Activated CD8-positive, alpha-beta T cell treated with anti-CD3 and anti-CD28 coated beads, Interleukin-2, amount 10 ng/mL, durations not matched to agents 7 days and 5 days (primary cell): ENCODE measurements around the gene MRPL55. TPM values are rescaled to one million over a fixed set of nuclear protein-coding genes. Genes with fewer than 3 reads are reported as not detected.
"Not testable (repeated sequence)": the region's sequence is repeated elsewhere in the genome, so short reads cannot be mapped to it uniquely, and the experiment has no call there.

Source experiments
- ATAC-seq: fragments of 150-1000 bp; cut with Tn5 transposase; one replicate; pipeline ENCODE4 v1.10.0; 2021; ENCODE audit warnings: moderate library complexity
- CTCF ChIA-PET: fragments of 350-600 bp; sonication (Branson Sonifier 250); formaldehyde crosslinking; loops from one replicate; lab custom pipeline; 2021; ENCODE audit warnings: antibody characterized with exemption; lab: Charles Lee
- POLR2A ChIA-PET: fragments of 350-600 bp; sonication (Branson Sonifier 250); formaldehyde crosslinking; loops from one replicate; lab custom pipeline; 2021; ENCODE audit warnings: antibody characterized with exemption; lab: Charles Lee
- DNase-seq: peaks from one replicate; pipeline ENCODE4 v3.0.0-alpha.2; 2020
- H3K27ac Mint-ChIP-seq: one replicate; pipeline ENCODE4 v1.8.0; 2021; ENCODE audit warnings: mild to moderate bottlenecking, mixed read lengths
- H3K27me3 Mint-ChIP-seq: one replicate; pipeline ENCODE4 v1.8.0; 2021; ENCODE audit warnings: low read depth, mixed read lengths
- H3K36me3 Mint-ChIP-seq: one replicate; pipeline ENCODE4 v1.8.0; 2021; ENCODE audit warnings: low read depth, mixed read lengths
- H3K4me1 Mint-ChIP-seq: one replicate; pipeline ENCODE4 v1.8.0; 2021; ENCODE audit warnings: low read depth, mixed read lengths
- H3K4me3 Mint-ChIP-seq: one replicate; pipeline ENCODE4 v1.8.0; 2021; ENCODE audit warnings: mild to moderate bottlenecking, mixed read lengths
- H3K9me3 Mint-ChIP-seq: one replicate; pipeline ENCODE4 v1.8.0; 2022; ENCODE audit warnings: mixed read lengths; ENCODE audit not compliant: insufficient read depth
- total RNA-seq, 2 experiments: library from RNA; stranded (reverse); gene quantifications; one replicate each; pipeline ENCODE4 v1.2.3, GENCODE V29; 2021

MRPL55 gene
- total RNA-seq, 2 experiments from 2014 or later, result 51.1 to 60.7 TPM

DNA sequence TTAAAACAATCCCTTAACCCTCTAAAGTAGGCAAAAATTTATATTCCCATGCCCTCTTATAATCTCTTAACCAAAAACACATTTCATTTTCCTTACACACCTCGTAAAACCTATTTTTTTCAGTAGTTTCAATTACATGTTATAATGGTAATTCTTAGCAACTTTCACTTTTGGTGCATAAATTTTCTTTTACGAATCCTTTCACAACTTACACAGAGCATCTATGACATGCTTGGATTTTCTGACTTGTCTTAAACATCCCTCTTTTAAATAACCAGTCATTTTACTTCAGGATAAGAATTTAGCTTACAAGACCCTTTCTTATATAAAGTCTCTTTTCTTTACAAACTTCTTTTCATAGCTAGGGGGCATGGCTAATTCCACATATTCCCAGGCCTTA lies 8.9 kb upstream of the MRPL55 start:
- Mint-ChIP-seq H3K27ac (no peak overlapping the region), H3K9me3 (peaks cover 20% of the 10 kb centered on the region), H3K4me1 (peaks cover 8% of the 10 kb centered on the region), H3K27me3 (peaks cover 4% of the 10 kb centered on the region), H3K4me3 (no peak overlapping the region), H3K36me3 (peaks cover 15% of the 10 kb centered on the region)
- no peak for DNase-seq
- POLR2A ChIA-PET, result interaction anchor here (1.6 kb wide), 1 partner anchor 9 kb away, joined by 4 read pairs; the partner anchor contains the start of gene MRPL55
- ATAC-seq, result no peak
- CTCF ChIA-PET, result interaction anchor here (1.4 to 1.8 kb wide), 2 partner anchors 9 to 13 kb away, joined by 4 to 5 read pairs; partner anchors contain the start of gene MRPL55

DNA sequence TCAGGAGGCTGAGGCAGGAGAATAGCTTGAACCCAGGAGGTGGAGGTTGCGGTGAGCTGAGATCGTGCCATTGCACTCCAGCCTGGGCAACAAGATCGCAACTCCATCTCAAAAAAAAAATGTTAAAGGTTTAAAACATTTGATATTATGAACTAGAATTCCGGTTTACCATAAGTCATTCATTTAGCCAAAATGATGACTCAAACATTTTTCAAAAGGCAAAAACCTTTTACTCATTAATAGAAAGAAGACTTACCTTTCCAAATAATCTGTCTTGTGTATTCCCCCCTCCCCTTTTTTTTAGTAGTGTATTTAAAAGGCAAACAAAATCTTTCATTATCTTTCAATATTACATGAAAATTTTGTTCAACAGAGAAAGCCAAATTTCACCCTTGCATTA lies 8.2 kb upstream of the MRPL55 start:
- Mint-ChIP-seq H3K36me3 (peaks cover 15% of the 10 kb centered on the region), H3K9me3 (peaks cover 20% of the 10 kb centered on the region), H3K4me3 (no peak overlapping the region), H3K27me3 (no peaks in the 10 kb centered on the region), H3K4me1 (peaks cover 8% of the 10 kb centered on the region), H3K27ac (no peak overlapping the region)
- ChIA-PET CTCF (no interaction called here), POLR2A (no interaction called here)
- ATAC-seq (no peak), DNase-seq (no peak)

DNA sequence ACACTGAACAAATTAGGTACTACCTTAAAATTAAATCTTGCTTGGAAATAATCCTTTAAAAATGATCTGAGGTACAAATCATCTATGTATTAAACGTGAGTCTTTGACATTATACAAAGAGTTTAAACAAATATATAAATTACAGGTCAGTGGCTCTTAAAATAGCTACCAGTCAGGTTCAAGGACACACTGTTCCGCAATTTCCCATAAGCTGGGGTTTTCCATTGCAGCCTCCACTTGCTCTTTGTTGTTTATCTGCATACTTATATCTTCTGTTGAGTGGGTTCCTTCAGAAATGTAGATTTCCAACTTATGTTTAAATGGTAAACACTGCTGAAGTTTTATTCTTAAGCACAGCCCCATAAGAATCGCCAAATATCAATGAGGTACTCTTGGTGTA lies 5.7 kb upstream of the MRPL55 start:
- ATAC-seq (no peak), DNase-seq (no peak)
- H3K4me3 Mint-ChIP-seq, result no peak overlapping the region
- H3K9me3 Mint-ChIP-seq, result peaks cover 10% of the 10 kb centered on the region
- ChIA-PET CTCF (no interaction called here), POLR2A (no interaction called here)
- peaks cover 9% of the 10 kb centered on the region for H3K36me3 Mint-ChIP-seq
- H3K27me3 Mint-ChIP-seq, result no peaks in the 10 kb centered on the region
- H3K4me1 Mint-ChIP-seq, result peaks cover 8% of the 10 kb centered on the region
- no peak overlapping the region for H3K27ac Mint-ChIP-seq

DNA sequence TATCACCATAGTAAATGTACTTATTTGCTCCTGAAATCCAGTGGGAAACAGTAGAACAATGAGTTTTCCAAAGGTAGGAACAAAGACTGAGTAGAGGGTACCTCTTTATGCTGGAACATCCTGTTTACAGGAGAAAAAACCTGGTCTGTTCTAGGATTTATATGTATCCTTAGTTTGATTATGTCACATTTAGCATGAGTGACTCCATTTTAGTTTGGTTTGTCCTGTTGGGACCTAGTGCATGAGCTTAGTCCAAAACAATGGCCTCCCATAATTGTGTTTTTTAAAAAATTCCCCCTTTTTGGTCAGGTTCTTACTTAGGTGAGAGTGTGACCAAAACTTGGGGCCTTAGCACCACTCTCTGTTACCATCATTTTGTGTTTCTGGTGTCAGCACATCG lies 3.5 kb upstream of the MRPL55 start:
- ChIA-PET CTCF (interaction anchor here (1.0 to 1.6 kb wide), 3 partner anchors 9 to 54 kb away, joined by 4 read pairs; no protein-coding TSS in a partner anchor), POLR2A (interaction anchor here (0.6 kb wide), 1 partner anchor 287 kb away, joined by 3 read pairs; no protein-coding TSS in a partner anchor)
- H3K4me3 Mint-ChIP-seq, result no peak overlapping the region
- DNase-seq (no peak), ATAC-seq (no peak)
- peaks cover 5% of the 10 kb centered on the region for H3K36me3 Mint-ChIP-seq
- peaks cover 25% of the 10 kb centered on the region for H3K4me1 Mint-ChIP-seq
- no peaks in the 10 kb centered on the region for H3K27me3 Mint-ChIP-seq
- H3K9me3 Mint-ChIP-seq, result peaks cover 2% of the 10 kb centered on the region
- H3K27ac Mint-ChIP-seq, result no peak overlapping the region

DNA sequence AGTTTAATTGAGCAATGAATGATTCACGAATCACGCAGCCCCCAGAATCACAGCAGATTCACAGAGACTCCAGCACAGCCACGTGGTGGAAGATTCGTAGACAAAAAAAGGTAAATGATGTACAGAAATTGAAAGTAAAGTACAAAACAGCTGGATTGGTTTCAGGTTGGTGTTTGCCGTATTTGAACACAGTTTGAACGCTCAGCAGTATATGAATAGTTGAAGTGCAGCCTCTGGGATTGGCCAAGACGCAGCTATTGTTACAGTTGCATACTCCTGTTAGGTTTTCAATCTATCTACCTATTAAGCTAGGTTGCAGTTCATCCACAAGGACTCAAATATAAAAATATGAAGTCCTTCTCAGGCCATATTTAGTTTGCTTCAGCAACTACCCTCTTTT lies 3.1 kb upstream of the MRPL55 start:
- Mint-ChIP-seq H3K4me3 (no peak overlapping the region), H3K4me1 (peaks cover 28% of the 10 kb centered on the region), H3K9me3 (no peaks in the 10 kb centered on the region), H3K36me3 (peaks cover 4% of the 10 kb centered on the region), H3K27ac (no peak overlapping the region), H3K27me3 (no peaks in the 10 kb centered on the region)
- CTCF ChIA-PET, result interaction anchor here (1.2 to 1.6 kb wide), 3 partner anchors 19 to 113 kb away, joined by 3 to 4 read pairs (median 4); no protein-coding TSS in a partner anchor
- ATAC-seq, result no peak
- POLR2A ChIA-PET, result interaction anchor here (0.6 kb wide), 1 partner anchor 287 kb away, joined by 3 read pairs; no protein-coding TSS in a partner anchor
- DNase-seq, result no peak

DNA sequence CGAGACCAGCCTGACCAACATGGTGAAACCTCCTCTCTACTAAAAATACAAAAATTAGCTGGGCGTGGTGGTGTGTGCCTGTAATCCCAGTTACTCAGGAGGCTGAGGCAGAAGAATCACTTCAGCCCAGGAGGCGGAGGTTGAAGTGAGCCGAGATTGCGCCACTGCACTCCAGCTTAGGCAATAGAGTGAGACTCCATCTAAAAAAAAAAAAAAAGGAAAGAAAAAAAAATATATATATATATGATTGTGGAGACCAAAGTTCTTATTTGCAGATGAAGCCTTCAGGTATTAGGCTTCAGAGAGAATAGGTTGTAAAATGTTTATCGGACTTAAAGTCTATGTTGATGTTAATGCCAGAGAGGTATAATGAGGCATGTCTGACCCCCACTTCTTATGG lies 2.2 kb upstream of the MRPL55 start:
- H3K36me3 Mint-ChIP-seq, H3K4me3 Mint-ChIP-seq, H3K9me3 Mint-ChIP-seq, H3K27ac Mint-ChIP-seq, ATAC-seq, POLR2A ChIA-PET, H3K27me3 Mint-ChIP-seq, DNase-seq: not testable (repeated sequence)
- H3K4me1 Mint-ChIP-seq, result peaks cover 30% of the 10 kb centered on the region
- CTCF ChIA-PET, result interaction anchor here (1.2 to 1.3 kb wide), 2 partner anchors 19 to 112 kb away, joined by 3 to 6 read pairs; no protein-coding TSS in a partner anchor

DNA sequence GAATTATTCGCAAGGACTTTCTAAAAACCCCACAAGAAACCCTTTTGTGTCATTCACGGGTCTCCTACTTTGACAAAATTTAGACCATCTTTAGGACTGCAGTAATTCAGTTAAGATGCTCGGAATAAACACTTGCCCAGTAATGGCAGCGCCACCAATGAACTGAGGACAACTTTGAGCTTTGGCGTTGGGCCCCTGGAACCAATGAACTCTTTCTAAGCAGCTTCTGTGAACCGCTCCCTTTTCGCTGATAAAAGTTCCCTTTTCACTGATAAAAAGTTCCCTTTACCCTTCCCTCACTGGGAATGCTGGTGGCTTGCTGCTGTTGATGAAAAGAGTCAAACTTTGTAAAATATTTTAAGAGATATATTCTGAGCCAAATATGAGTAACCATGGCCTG lies 1.5 kb upstream of the MRPL55 start:
- H3K36me3 Mint-ChIP-seq, result peaks cover 9% of the 10 kb centered on the region
- ChIA-PET POLR2A (interaction anchor here (2.1 to 2.8 kb wide), 2 partner anchors 27 to 28 kb away, joined by 12 to 16 read pairs; partner anchors contain the start of gene ARF1), CTCF (interaction anchor here (1.3 to 1.5 kb wide), 2 partner anchors 13 to 20 kb away, joined by 4 to 6 read pairs; no protein-coding TSS in a partner anchor)
- DNase-seq (no peak), ATAC-seq (no peak)
- no peaks in the 10 kb centered on the region for H3K9me3 Mint-ChIP-seq
- no peak overlapping the region for H3K27ac Mint-ChIP-seq
- no peaks in the 10 kb centered on the region for H3K27me3 Mint-ChIP-seq
- H3K4me1 Mint-ChIP-seq, result peaks cover 31% of the 10 kb centered on the region
- H3K4me3 Mint-ChIP-seq, result peak overlapping the region; percentile 92

DNA sequence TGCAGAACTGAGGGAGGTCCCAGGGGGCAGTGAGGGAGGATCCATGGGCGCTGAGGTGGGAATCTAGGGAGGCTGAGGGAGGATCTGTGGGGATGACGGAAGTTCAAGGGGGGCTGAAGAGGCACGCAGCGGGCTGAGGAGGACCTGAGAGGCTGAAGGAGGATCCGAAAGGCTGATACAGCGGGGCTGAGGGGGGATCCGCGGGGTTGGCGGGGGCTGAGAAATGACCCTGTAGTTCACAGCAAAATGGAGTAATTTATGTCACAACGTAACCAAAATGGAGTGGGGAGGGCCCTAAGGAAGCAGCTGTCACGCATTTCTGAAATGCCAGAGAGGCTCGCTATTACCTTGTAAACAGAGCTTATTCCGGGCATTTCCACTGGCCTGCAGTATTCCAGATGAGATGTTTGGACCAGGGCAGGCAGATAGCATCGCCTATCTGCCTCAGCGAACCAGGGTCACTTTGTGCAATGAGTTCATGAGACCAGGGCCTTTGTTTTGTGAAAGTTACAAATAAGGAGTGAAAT lies 926 bp upstream of the MRPL55 start:
- no peaks in the 10 kb centered on the region for H3K9me3 Mint-ChIP-seq

DNA sequence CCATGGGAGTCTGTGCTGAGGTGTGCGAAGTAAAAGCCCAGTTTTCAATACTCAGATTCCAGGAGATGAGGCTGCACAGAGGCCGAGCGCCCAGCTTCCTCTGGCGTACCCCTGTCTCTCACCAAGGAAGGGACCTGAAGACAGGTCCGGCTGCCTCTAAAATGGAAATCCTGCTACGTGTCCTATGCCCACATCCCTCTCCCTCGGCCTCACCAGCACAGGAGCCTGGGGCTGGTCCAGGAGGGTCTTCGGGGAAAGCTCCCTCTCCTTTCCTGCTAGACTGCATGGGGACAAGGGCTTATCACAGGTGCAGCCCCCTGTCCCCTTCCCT lies 392 bp downstream of the MRPL55 start:
- ChIA-PET CTCF (interaction anchor here (1.5 kb wide), 1 partner anchor 10 kb away, joined by 4 read pairs; no protein-coding TSS in a partner anchor), POLR2A (interaction anchor here (0.7 to 2.8 kb wide), 5 partner anchors 26 to 356 kb away, joined by 3 to 16 read pairs (median 3); partner anchors contain the start of gene ARF1)
- H3K4me1 Mint-ChIP-seq, result peaks cover 47% of the 10 kb centered on the region
- DNase-seq (no peak), ATAC-seq (peak; percentile 5)
- no peaks in the 10 kb centered on the region for H3K27me3 Mint-ChIP-seq
- peak overlapping the region; percentile 96 for H3K27ac Mint-ChIP-seq
- H3K9me3 Mint-ChIP-seq, result no peaks in the 10 kb centered on the region
- H3K36me3 Mint-ChIP-seq, result peaks cover 13% of the 10 kb centered on the region
- peak overlapping the region; percentile 92 for H3K4me3 Mint-ChIP-seq

More for the DNA sequence above, 926 bp upstream of the MRPL55 start:
- Mint-ChIP-seq H3K4me3 (peak overlapping the region; percentile 92), H3K27ac (peak overlapping the region; percentile 96), H3K27me3 (no peaks in the 10 kb centered on the region), H3K36me3 (peaks cover 9% of the 10 kb centered on the region), H3K4me1 (peaks cover 34% of the 10 kb centered on the region)
- ATAC-seq (no peak), DNase-seq (no peak)
- POLR2A ChIA-PET, result interaction anchor here (0.8 to 2.8 kb wide), 7 partner anchors 9 to 355 kb away, joined by 3 to 16 read pairs (median 4); partner anchors contain the start of gene ARF1
- CTCF ChIA-PET, result interaction anchor here (0.8 to 1.5 kb wide), 4 partner anchors 9 to 55 kb away, joined by 3 to 6 read pairs (median 4); no protein-coding TSS in a partner anchor

DNA sequence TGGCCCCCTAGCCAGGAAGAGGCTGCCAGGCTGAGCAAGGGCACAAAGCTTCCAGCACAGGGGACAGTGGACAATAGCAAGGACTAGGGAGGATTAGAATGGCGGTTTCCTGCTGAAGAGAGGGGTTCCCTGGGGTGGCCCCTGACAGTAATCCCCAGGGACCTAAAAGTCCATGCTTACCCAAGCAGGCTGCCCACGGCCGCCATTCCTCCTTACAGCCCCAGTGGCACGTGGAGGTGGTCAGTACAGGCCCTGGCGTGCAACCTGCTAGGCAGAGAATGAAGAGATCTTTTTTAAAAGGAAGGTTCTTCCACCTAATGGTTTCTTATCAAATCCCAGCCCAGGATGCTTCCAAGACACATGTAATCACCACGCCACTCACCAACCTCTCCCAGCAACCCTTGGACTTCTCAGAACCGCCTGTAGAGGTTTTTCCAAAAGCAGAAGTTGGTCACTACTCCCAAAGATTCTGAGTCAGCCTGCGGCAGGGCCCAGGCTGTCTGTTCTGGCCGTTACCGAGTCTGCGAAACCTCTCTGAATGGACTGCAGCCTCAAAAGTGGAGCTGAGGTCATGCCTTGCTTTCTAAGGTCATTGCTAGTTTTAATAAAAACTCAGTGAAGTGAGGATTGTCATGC lies 926 bp downstream of the MRPL55 start:
- Mint-ChIP-seq H3K4me1 (peaks cover 51% of the 10 kb centered on the region), H3K27ac (peak overlapping the region; percentile 96), H3K36me3 (peaks cover 13% of the 10 kb centered on the region), H3K9me3 (no peaks in the 10 kb centered on the region), H3K4me3 (peak overlapping the region; percentile 92), H3K27me3 (no peaks in the 10 kb centered on the region)
- POLR2A ChIA-PET, result interaction anchor here (0.7 to 2.8 kb wide), 6 partner anchors 26 to 357 kb away, joined by 3 to 16 read pairs (median 4); partner anchors contain the start of gene ARF1
- CTCF ChIA-PET, result no interaction called here
- ATAC-seq (no peak), DNase-seq (no peak)

DNA sequence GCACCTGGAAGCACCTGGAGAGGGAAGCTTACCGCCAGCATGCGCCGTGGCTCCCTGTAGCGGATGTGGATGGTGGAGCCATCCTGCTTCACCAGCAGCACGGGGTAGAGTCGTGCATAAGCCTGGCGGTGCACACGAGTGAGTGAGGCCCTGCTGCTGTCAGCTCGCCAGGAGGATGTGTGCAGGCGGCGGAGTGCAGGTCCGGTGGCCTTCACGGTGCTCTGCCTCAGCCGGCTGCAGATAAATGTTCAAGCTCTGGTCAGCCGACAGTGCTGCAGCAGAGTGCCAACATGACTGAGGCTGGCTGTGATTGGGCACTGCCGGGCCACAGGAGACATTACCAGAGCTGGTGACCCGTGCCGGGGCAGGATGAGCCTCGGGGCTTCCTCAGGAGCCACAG lies 1.5 kb downstream of the MRPL55 start:
- ATAC-seq, result no peak
- Mint-ChIP-seq H3K36me3 (peaks cover 13% of the 10 kb centered on the region), H3K9me3 (no peaks in the 10 kb centered on the region), H3K4me3 (peak overlapping the region; percentile 92), H3K27me3 (no peaks in the 10 kb centered on the region), H3K27ac (peak overlapping the region; percentile 96), H3K4me1 (peaks cover 51% of the 10 kb centered on the region)
- no peak for DNase-seq
- CTCF ChIA-PET, result no interaction called here
- POLR2A ChIA-PET, result interaction anchor here (1.1 to 2.8 kb wide), 2 partner anchors 25 to 64 kb away, joined by 3 to 11 read pairs; partner anchors contain the start of gene ARF1
